Measurements from ENCODE around the gene PIWIL4. TPM values are rescaled to one million over a fixed set of nuclear protein-coding genes. Genes with fewer than 3 reads are reported as not detected.

Gene PIWIL4
- total RNA-seq, 3 donors from 2014 or later: 5.0 to 11.5 (median 5.9) TPM

DNA sequence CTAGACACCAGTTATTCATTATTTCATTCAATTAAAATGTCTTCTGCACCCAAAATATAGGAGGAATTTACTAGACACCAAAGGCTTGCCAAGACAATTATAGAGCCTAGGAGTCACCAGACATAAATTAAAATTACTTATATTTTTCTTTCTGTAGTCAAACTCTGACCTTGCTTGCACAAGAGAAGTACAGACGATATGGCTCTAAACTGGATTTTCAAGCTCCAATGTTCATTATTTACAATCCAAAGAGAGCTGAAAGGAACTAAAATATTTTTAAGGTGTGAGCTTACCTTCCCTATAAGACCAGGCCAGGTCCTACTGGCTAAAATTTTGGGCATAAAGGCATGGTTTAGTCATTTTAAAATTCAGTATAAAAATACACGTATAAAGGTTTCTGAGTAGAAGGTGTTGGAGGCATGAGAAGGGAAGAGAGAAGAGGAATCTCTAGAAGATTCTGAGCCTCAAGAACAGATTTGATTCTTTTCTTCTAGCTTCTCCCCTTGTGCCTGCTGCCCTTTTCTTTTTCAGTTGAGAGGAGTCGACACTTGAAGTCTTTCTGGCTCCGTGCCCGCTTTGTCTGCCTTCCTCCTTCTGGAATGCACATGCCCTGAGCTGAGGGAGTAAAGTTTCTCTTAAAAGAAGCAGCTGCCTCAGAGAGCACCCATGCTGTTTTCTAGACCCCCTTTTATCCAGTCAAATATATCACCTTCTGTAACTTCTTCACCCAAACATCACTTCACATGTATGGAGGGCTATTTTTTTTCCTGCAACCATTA is 41.4 kb upstream of the PIWIL4 start:
- Histone ChIP-seq H3K9me3 (no peaks in the 10 kb centered on the region), H3K36me3 (ENCODE audit: low read depth) (no peaks in the 10 kb centered on the region), H3K4me3 (no peak overlapping the region), H3K4me1 (ENCODE audit: low read depth) (peaks cover 3% of the 10 kb centered on the region)
- DNase-seq (peak; percentile 81 to 92 (median 84)), ATAC-seq (peak; percentile 73)
- intact Hi-C loops (cut with DNase I, micrococcal nuclease): loop anchor here in 1 of 2 donors (10.0 kb wide), 1 partner anchor 369 kb away; no protein-coding TSS in a partner anchor
- TF ChIP-seq, protein P1, sequence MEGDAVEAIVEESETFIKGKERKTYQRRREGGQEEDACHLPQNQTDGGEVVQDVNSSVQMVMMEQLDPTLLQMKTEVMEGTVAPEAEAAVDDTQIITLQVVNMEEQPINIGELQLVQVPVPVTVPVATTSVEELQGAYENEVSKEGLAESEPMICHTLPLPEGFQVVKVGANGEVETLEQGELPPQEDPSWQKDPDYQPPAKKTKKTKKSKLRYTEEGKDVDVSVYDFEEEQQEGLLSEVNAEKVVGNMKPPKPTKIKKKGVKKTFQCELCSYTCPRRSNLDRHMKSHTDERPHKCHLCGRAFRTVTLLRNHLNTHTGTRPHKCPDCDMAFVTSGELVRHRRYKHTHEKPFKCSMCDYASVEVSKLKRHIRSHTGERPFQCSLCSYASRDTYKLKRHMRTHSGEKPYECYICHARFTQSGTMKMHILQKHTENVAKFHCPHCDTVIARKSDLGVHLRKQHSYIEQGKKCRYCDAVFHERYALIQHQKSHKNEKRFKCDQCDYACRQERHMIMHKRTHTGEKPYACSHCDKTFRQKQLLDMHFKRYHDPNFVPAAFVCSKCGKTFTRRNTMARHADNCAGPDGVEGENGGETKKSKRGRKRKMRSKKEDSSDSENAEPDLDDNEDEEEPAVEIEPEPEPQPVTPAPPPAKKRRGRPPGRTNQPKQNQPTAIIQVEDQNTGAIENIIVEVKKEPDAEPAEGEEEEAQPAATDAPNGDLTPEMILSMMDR (IDR thresholded peaks at IDR 0.05): no peak

DNA sequence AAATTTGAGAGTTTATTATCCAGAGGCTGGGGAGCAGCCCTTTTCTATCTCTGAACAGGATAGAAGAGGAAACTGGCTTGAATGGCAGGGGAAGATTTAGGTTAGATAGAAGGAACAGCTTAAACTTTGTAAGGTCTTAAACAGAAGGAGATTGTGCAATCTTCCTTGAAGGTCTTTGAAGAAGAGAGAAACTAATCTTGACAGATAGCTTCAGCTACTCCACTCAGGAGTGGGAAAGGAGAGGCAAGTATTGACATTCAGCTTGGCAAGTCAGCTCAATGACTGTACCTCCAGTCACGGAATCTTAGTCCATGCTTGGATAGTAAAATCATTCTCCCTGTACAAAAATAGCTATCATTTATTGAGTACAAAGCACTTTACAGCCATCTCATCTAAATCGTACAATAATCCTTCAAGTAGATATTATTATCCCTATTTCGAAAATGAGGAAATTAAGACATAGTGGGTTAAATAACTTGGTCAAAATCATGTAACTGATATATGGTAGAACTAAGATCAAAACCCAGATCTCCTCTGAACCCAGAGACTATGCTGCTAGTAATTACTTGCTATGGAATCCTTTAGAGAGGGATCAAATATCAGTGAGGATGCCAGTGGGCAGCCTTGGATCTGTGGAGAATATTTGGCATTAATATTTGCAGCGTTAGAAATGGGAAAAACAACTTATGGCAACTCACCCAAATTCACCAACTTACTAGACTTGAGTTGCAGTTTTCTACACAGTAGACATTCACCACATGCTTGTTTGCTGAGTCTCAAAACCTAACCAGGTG is 40.3 kb upstream of the PIWIL4 start:
- intact Hi-C loops (cut with DNase I, micrococcal nuclease): loop anchor here in 1 of 2 donors (10.0 kb wide), 1 partner anchor 368 kb away; no protein-coding TSS in a partner anchor
- Histone ChIP-seq H3K9me3 (no peaks in the 10 kb centered on the region), H3K36me3 (ENCODE audit: low read depth) (no peaks in the 10 kb centered on the region), H3K4me3 (no peak overlapping the region), H3K4me1 (ENCODE audit: low read depth) (peaks cover 3% of the 10 kb centered on the region)
- TF ChIP-seq, protein P1 (IDR thresholded peaks at IDR 0.05): no peak
- ATAC-seq (no peak), DNase-seq (no peak)

DNA sequence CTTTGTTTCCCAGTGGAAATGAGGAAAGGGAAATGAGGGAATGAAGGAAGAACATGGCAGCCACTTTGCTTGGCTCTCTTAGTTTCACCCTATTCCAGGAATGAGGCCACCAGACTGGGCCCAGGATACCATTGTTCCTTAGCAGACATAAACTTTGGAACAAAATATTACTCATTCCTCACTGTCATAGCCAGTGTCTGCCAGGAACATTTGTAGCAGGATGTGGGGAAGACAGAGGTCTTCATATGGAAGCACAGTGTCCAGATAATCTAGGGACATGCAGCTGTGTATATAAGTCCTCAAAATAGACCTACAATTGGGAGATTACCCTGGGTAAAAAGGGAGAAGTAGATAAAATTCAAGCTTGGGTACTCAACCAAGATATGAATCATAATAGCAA is 38.6 kb upstream of the PIWIL4 start:
- intact Hi-C loops (cut with DNase I, micrococcal nuclease): loop anchor here in 1 of 2 donors (10.0 kb wide), 1 partner anchor 366 kb away; no protein-coding TSS in a partner anchor
- no peak for ATAC-seq
- TF ChIP-seq, protein P1 (IDR thresholded peaks at IDR 0.05): no peak

DNA sequence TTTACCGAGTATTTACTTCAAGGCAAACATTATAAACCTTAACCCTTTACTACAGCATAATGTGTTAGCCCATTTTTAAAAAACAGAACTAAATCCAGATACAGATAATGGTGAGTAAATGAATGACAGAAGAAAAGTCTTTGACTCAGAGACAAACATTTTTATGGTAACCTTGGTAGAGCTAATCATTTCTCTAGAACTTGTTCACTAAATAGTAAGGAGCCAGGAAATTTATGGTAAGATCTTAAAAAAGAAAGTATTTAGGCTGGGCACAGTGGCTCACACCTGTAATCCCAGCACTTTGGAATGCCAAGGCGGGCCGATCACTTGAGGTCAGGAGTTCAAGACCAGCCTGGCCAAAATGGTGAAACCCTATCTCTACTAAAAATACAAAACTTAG is 35.0 kb upstream of the PIWIL4 start:
- DNase-seq (no peak), ATAC-seq (no peak)
- intact Hi-C loops (cut with DNase I, micrococcal nuclease): no loop called here
- TF ChIP-seq, protein P1 (IDR thresholded peaks at IDR 0.05): no peak
- H3K4me1 ChIP-seq (ENCODE audit: low read depth): peaks cover 4% of the 10 kb centered on the region
- H3K4me3 ChIP-seq: no peak overlapping the region
- H3K9me3 ChIP-seq: no peaks in the 10 kb centered on the region
- H3K36me3 ChIP-seq (ENCODE audit: low read depth): no peaks in the 10 kb centered on the region

More for the DNA sequence above, 38.6 kb upstream of the PIWIL4 start:
- H3K4me1 ChIP-seq (ENCODE audit: low read depth): peaks cover 3% of the 10 kb centered on the region
- no peak for DNase-seq
- no peak overlapping the region for H3K4me3 ChIP-seq
- no peaks in the 10 kb centered on the region for H3K9me3 ChIP-seq
- H3K36me3 ChIP-seq (ENCODE audit: low read depth): no peaks in the 10 kb centered on the region

DNA sequence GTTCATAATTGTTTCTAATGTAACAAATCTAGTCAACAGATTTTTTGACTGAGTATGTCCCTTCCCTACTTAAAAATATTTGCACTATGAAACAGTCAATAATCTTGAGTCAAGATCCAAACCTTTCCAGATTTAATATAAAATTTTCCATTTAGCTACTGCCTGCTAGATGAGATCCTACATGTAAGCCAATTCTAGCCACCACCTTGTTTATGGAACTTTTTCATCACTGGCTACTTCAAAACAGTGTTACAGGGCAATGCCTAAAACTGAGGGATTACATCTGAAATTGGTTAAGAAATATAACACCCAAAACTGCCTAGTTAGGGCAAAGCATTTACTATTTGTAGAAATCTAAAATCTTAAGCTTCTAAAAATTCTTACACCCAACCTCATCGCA is 34.0 kb upstream of the PIWIL4 start:
- H3K4me3 ChIP-seq: no peak overlapping the region
- no peak for ATAC-seq
- intact Hi-C loops (cut with DNase I, micrococcal nuclease): no loop called here
- H3K36me3 ChIP-seq (ENCODE audit: low read depth): no peaks in the 10 kb centered on the region
- H3K4me1 ChIP-seq (ENCODE audit: low read depth): peaks cover 4% of the 10 kb centered on the region
- no peak for DNase-seq
- no peaks in the 10 kb centered on the region for H3K9me3 ChIP-seq
- TF ChIP-seq, protein P1 (IDR thresholded peaks at IDR 0.05): no peak
